D341Med (cell line): Measurements from ENCODE around the gene DDX10.

Experiments used
- DNase-seq: peaks from one replicate; pipeline ENCODE4 v3.0.0; 2012; ENCODE audit warnings: low spot score

The DDX10 gene

DNA sequence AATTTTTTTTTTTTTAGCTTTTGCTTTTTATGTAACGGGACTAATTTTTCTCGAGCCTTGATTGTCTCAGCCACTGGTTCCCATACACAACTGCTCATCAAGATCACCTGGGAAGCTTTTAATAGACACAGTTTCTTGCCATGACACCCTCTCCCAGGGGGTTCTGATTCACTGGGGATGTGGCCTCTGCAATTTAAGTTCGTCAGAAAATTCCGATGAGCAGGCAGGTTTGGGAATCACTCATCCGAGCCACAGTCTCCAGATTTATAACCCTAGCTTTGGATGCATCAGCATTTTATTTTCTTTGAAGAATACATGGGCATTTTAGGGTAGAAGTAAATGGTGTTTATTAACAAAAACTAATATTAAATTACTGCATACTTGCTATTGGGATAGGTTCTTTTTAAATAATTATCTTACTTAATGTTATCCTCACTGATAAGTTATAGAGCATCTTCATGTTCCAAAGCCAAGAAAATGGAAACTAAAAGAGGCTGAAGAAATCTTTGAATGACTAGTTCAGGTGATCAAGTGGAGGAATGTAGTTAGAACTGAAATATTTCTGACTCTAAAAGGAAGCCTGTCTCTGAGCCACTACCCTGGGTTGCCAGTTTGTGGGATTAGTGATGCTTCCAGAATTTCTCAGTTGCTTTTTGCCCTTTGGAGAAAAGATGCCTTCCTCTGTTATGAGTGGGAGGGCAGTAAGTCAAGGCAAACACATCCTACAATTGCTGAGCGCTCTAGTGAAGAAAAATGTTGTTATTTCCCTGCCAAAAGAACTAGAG lies 319.0 kb downstream of the DDX10 start:
- DNase-seq, result no peak

GRCh38 chr11:108984523-108984922 lies 319.7 kb downstream of the DDX10 start:
- DNase-seq, result no peak

DNA sequence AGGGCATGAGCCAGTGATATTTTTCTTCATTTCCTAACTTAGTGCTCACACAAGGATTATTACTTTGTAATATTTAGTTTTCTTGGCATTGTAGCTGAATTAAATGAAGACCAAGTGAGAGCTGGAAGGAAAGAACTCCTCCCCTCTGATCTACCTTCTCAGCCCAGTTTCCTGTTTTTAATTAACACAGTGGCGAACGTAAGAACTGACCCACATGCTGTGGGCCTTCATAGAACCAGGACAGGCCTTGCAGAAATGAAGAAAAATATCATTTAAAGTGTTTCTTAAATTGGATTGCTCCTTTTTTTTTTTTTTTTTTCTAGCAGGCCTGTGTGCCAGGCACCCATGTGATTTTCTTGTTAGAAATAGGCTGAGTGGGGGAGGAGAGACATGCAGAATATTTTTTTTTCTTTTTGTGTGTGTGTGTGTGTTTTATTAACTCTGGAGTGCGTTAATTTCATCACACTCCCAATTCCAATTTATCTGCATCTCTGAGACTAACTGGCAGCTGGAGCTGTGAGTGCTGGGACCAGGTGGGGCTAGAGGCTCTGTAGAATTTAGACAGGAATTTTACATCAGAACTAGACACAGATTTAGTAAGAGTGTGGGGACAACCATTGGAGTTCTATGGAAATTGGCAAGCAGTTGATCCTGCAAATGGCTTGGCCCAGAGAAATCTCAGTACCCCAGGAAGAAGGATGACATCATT lies 320.5 kb downstream of the DDX10 start:
- no peak for DNase-seq

GRCh38 chr11:108985945-108986279 lies 321.0 kb downstream of the DDX10 start:
- DNase-seq, result no peak
